HL-60 (cell line): ENCODE results near the gene SPNS3.

Experiments
- DNase-seq, 2 experiments: peaks; one replicate each; pipeline ENCODE4 v3.0.0-alpha.2; 2010 to 2020; ENCODE audit warnings: low read depth in 1 of 2, low spot score in 1 of 2
- H3K27ac ChIP-seq: fragments of 250-450 bp; sonication (Bioruptor Pico); replicated peaks from 2 replicates; pipeline ENCODE4 v1.5.1; 2020; ENCODE audit warnings: mild to moderate bottlenecking, moderate library complexity
- H3K27me3 ChIP-seq: fragments of 250-450 bp; sonication (Bioruptor Pico); 2 replicates; pipeline ENCODE4 v1.5.1; 2021; ENCODE audit warnings: mild to moderate bottlenecking, moderate library complexity; ENCODE audit not compliant: insufficient read depth, poor library complexity, severe bottlenecking
- H3K4me3 ChIP-seq: replicated peaks from 2 replicates; pipeline ENCODE4 v1.5.1; 2011; ENCODE audit warnings: mild to moderate bottlenecking, control low read depth, low read length; ENCODE audit not compliant: insufficient read depth
- CTCF ChIP-seq: IDR thresholded peaks from one replicate; pipeline ENCODE4 v1.5.1; 2011; ENCODE audit warnings: low read length, control low read depth, inconsistent platforms; ENCODE audit not compliant: insufficient read depth
- GABPA ChIP-seq: IDR thresholded peaks from 2 replicates; pipeline ENCODE4 v1.6.1; 2012; ENCODE audit warnings: low read depth
- POLR2AphosphoS5 ChIP-seq: IDR thresholded peaks from 2 replicates; pipeline ENCODE4 v1.6.1; 2012; ENCODE audit warnings: low read depth
- REST ChIP-seq: IDR thresholded peaks from 2 replicates; pipeline ENCODE4 v1.6.1; 2012; ENCODE audit warnings: low read depth; ENCODE audit not compliant: insufficient replicate concordance
- SPI1 ChIP-seq: IDR thresholded peaks from 2 replicates; pipeline ENCODE4 v1.6.1; 2012; ENCODE audit warnings: low read depth, mild to moderate bottlenecking, borderline replicate concordance

The SPNS3 gene

GRCh38 chr17:4520060-4520893 is 86.5 kb downstream of the SPNS3 start:
- no peak overlapping the region for H3K4me3 ChIP-seq
- no peak overlapping the region for H3K27ac ChIP-seq
- no peak for DNase-seq
- no peak for TF ChIP-seq POLR2AphosphoS5
- no peak for TF ChIP-seq CTCF
- no peak for TF ChIP-seq GABPA
- TF ChIP-seq SPI1, result no peak
- no peak for TF ChIP-seq REST
- H3K27me3 ChIP-seq, result no peaks in the 10 kb centered on the region

GRCh38 chr17:4520894-4521600 is 87.3 kb downstream of the SPNS3 start:
- TF ChIP-seq GABPA (no peak), POLR2AphosphoS5 (no peak), CTCF (no peak), SPI1 (no peak), REST (no peak)

GRCh38 chr17:4522661-4523060 is 88.9 kb downstream of the SPNS3 start:
- TF ChIP-seq REST, result no peak
- TF ChIP-seq GABPA, result no peak
- TF ChIP-seq POLR2AphosphoS5, result no peak
- no peak for TF ChIP-seq SPI1
- TF ChIP-seq CTCF, result no peak
- Histone ChIP-seq H3K27me3 (no peaks in the 10 kb centered on the region), H3K27ac (no peak overlapping the region), H3K4me3 (no peak overlapping the region)
- DNase-seq, result no peak

More at GRCh38 chr17:4520894-4521600, 87.3 kb downstream of the SPNS3 start:
- H3K27me3 ChIP-seq, result no peaks in the 10 kb centered on the region
- H3K4me3 ChIP-seq, result no peak overlapping the region
- H3K27ac ChIP-seq, result no peak overlapping the region
- no peak for DNase-seq
